GM23338 (cell line): ENCODE data around the gene ZNF444. TPM values are rescaled to one million over a fixed set of nuclear protein-coding genes. Genes with fewer than 3 reads are reported as not detected.

Experiments used
- ATAC-seq: fragments of 200-7000 bp; cut with Tn5 transposase; 3 replicates; pipeline ENCODE4 v1.9.1; 2020
- DNase-seq: peaks from one replicate; pipeline ENCODE4 v3.0.0-alpha.2; 2015; ENCODE audit warnings: low spot score
- H2AFZ ChIP-seq: fragments of 200-600 bp; sonication (generic); 2 replicates; pipeline ENCODE4 v1.8.0; 2016; ENCODE audit warnings: antibody characterized with exemption, mild to moderate bottlenecking, moderate library complexity
- H3F3A ChIP-seq: fragments of 200-600 bp; sonication (generic); replicated peaks from 2 replicates; pipeline ENCODE4 v1.8.0; 2017; ENCODE audit warnings: antibody characterized with exemption, mixed run types, low read depth
- H3K27ac ChIP-seq: fragments of 200-600 bp; sonication (generic); 2 replicates; pipeline ENCODE4 v1.6.1; 2016; ENCODE audit warnings: low read depth
- H3K27me3 ChIP-seq: fragments of 200-600 bp; sonication (generic); 2 replicates; pipeline ENCODE4 v1.8.0; 2016; ENCODE audit warnings: mild to moderate bottlenecking, mixed run types, moderate library complexity; ENCODE audit not compliant: insufficient read depth
- H3K36me3 ChIP-seq: fragments of 200-600 bp; sonication (generic); 2 replicates; pipeline ENCODE4 v1.8.0; 2016; ENCODE audit warnings: mild to moderate bottlenecking; ENCODE audit not compliant: insufficient read depth
- H3K4me1 ChIP-seq: fragments of 200-600 bp; sonication (generic); 2 replicates; pipeline ENCODE4 v1.8.0; 2016; ENCODE audit warnings: mild to moderate bottlenecking, moderate library complexity; ENCODE audit not compliant: insufficient read depth
- H3K4me2 ChIP-seq: fragments of 200-600 bp; sonication (generic); 2 replicates; pipeline ENCODE4 v1.7.1; 2017; ENCODE audit warnings: mixed run types
- H3K4me3 ChIP-seq: fragments of 200-600 bp; sonication (generic); 2 replicates; pipeline ENCODE4 v1.6.1; 2016; ENCODE audit warnings: mixed run types
- H3K79me2 ChIP-seq: fragments of 200-600 bp; sonication (generic); replicated peaks from 2 replicates; pipeline ENCODE4 v1.8.0; 2017; ENCODE audit warnings: mild to moderate bottlenecking; ENCODE audit not compliant: insufficient read depth
- H3K9me2 ChIP-seq: fragments of 200-600 bp; sonication (generic); 2 replicates; pipeline ENCODE4 v1.8.0; 2017; ENCODE audit not compliant: insufficient read depth
- H4K20me1 ChIP-seq: fragments of 200-600 bp; sonication (generic); replicated peaks from 2 replicates; pipeline ENCODE4 v1.8.0; 2017; ENCODE audit warnings: mild to moderate bottlenecking; ENCODE audit not compliant: insufficient read depth
- H3K27ac Mint-ChIP-seq: 2 replicates; pipeline ENCODE4 v1.8.0; 2020; ENCODE audit warnings: inconsistent platforms, mild to moderate bottlenecking, moderate library complexity, mixed read lengths
- H3K27me3 Mint-ChIP-seq: 3 replicates; pipeline ENCODE4 v1.8.0; 2022; ENCODE audit warnings: low read depth, mild to moderate bottlenecking, moderate library complexity, mixed read lengths, inconsistent platforms; ENCODE audit not compliant: insufficient read depth, poor library complexity
- H3K36me3 Mint-ChIP-seq: 3 replicates; pipeline ENCODE4 v1.8.0; 2021; ENCODE audit warnings: low read depth, mild to moderate bottlenecking, inconsistent platforms, moderate library complexity, mixed read lengths
- H3K4me1 Mint-ChIP-seq: 3 replicates; pipeline ENCODE4 v1.8.0; 2020; ENCODE audit warnings: mild to moderate bottlenecking, inconsistent platforms, mixed read lengths
- H3K4me3 Mint-ChIP-seq: 3 replicates; pipeline ENCODE4 v1.8.0; 2021; ENCODE audit warnings: moderate library complexity, mild to moderate bottlenecking, inconsistent platforms, mixed read lengths
- H3K9me3 Mint-ChIP-seq: 3 replicates; pipeline ENCODE4 v1.8.0; 2020; ENCODE audit warnings: moderate library complexity, mild to moderate bottlenecking, inconsistent platforms, mixed read lengths
- EZH2phosphoT487 ChIP-seq: fragments of 200-600 bp; sonication (generic); IDR thresholded peaks from one replicate; pipeline ENCODE4 v1.8.1; 2018; ENCODE audit warnings: antibody characterized with exemption; ENCODE audit not compliant: unreplicated experiment
- NANOG ChIP-seq: IDR thresholded peaks from 2 replicates; pipeline ENCODE4 v1.6.1; 2016; ENCODE audit warnings: antibody characterized with exemption, borderline replicate concordance
- POLR2AphosphoS5 ChIP-seq: IDR thresholded peaks from 2 replicates; pipeline ENCODE4 v1.6.1; 2016; ENCODE audit warnings: antibody characterized with exemption, low read depth
- STAT1 ChIP-seq: IDR thresholded peaks from one replicate; pipeline ENCODE4 v1.6.1; 2016; ENCODE audit warnings: antibody characterized with exemption; ENCODE audit not compliant: unreplicated experiment
- ZNF114 ChIP-seq: fragments of 250-450 bp; sonication (Bioruptor Pico); IDR thresholded peaks from 2 replicates; pipeline ENCODE4 v1.5.0; 2020; ENCODE audit warnings: mild to moderate bottlenecking, moderate library complexity
- polyA plus RNA-seq: library from polyadenylated mRNA; unstranded; fragments of >200 nt; fragmentation: Nextera tagmentation; extraction: Ambion mirVana; gene quantifications from 2 replicates; pipeline ENCODE4 v1.2.1, GENCODE V29; 2016
- total RNA-seq: library from RNA; depleted of rRNA; stranded (reverse); fragments of >200 nt; shearing (Covaris generic); gene quantifications from 2 replicates; pipeline ENCODE4 v1.2.3, GENCODE V29; 2014
- TF ChIP-seq, protein P1 (sequence below): IDR thresholded peaks from one replicate; pipeline ENCODE4 v1.6.1; 2018; ENCODE audit warnings: antibody characterized with exemption; ENCODE audit not compliant: unreplicated experiment
- TF ChIP-seq, protein P2 (sequence below), 2 experiments: fragments of 200-600 bp in 1 of 2; sonication (generic) in 1 of 2; conservative IDR thresholded peaks; 2 replicates each; pipeline versions ENCODE4 v1.5.1 to v1.6.1; 2016 to 2017; ENCODE audit warnings: antibody characterized with exemption in 2 of 2, low read depth in 2 of 2, mild to moderate bottlenecking in 2 of 2, moderate library complexity in 1 of 2
- TF ChIP-seq, protein P3 (sequence below): fragments of 250-450 bp; sonication (Bioruptor Pico); IDR thresholded peaks from 2 replicates; pipeline ENCODE4 v1.5.0; 2020; ENCODE audit warnings: mild to moderate bottlenecking, moderate library complexity

Gene ZNF444
- total and polyA plus RNA-seq, 2 experiments from 2014 or later: 25.1 to 58.5 TPM

DNA sequence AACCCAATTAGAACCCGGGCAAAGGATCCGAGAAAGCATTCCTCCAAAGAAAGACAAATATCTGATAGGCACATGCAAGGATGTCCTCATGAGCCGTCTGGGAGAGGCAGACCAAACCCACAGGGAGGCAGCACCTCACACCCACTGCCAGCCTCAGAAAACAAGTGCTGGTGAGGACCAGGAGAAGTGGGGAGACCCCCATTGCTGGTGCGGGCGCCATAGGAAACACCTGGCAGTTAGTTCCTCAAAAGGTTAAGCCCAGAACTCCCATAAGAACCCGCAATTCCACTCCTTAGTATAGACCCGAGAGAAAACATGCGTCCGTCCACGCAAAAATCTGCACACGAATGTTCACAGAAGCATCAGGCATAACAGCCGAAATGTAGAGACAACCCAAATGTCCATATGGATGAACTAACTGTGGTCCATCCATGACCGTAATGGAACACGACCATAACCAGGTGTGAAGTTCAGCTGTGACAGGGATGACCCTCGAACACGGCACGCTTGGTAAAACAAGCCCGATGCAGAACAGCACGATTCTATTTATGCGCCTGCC, 27.9 kb upstream of the ZNF444 start (continued):
- TF ChIP-seq, protein P1, sequence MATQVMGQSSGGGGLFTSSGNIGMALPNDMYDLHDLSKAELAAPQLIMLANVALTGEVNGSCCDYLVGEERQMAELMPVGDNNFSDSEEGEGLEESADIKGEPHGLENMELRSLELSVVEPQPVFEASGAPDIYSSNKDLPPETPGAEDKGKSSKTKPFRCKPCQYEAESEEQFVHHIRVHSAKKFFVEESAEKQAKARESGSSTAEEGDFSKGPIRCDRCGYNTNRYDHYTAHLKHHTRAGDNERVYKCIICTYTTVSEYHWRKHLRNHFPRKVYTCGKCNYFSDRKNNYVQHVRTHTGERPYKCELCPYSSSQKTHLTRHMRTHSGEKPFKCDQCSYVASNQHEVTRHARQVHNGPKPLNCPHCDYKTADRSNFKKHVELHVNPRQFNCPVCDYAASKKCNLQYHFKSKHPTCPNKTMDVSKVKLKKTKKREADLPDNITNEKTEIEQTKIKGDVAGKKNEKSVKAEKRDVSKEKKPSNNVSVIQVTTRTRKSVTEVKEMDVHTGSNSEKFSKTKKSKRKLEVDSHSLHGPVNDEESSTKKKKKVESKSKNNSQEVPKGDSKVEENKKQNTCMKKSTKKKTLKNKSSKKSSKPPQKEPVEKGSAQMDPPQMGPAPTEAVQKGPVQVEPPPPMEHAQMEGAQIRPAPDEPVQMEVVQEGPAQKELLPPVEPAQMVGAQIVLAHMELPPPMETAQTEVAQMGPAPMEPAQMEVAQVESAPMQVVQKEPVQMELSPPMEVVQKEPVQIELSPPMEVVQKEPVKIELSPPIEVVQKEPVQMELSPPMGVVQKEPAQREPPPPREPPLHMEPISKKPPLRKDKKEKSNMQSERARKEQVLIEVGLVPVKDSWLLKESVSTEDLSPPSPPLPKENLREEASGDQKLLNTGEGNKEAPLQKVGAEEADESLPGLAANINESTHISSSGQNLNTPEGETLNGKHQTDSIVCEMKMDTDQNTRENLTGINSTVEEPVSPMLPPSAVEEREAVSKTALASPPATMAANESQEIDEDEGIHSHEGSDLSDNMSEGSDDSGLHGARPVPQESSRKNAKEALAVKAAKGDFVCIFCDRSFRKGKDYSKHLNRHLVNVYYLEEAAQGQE: no peak
- no peak for TF ChIP-seq EZH2phosphoT487
- TF ChIP-seq, protein P2, sequence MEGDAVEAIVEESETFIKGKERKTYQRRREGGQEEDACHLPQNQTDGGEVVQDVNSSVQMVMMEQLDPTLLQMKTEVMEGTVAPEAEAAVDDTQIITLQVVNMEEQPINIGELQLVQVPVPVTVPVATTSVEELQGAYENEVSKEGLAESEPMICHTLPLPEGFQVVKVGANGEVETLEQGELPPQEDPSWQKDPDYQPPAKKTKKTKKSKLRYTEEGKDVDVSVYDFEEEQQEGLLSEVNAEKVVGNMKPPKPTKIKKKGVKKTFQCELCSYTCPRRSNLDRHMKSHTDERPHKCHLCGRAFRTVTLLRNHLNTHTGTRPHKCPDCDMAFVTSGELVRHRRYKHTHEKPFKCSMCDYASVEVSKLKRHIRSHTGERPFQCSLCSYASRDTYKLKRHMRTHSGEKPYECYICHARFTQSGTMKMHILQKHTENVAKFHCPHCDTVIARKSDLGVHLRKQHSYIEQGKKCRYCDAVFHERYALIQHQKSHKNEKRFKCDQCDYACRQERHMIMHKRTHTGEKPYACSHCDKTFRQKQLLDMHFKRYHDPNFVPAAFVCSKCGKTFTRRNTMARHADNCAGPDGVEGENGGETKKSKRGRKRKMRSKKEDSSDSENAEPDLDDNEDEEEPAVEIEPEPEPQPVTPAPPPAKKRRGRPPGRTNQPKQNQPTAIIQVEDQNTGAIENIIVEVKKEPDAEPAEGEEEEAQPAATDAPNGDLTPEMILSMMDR (conservative IDR thresholded peaks at IDR 0.05; ENCODE audit: low read depth in 2 of 2): no peak
- no peak for TF ChIP-seq NANOG
- no peak for TF ChIP-seq ZNF114 (CRISPR knock-in tag)

DNA sequence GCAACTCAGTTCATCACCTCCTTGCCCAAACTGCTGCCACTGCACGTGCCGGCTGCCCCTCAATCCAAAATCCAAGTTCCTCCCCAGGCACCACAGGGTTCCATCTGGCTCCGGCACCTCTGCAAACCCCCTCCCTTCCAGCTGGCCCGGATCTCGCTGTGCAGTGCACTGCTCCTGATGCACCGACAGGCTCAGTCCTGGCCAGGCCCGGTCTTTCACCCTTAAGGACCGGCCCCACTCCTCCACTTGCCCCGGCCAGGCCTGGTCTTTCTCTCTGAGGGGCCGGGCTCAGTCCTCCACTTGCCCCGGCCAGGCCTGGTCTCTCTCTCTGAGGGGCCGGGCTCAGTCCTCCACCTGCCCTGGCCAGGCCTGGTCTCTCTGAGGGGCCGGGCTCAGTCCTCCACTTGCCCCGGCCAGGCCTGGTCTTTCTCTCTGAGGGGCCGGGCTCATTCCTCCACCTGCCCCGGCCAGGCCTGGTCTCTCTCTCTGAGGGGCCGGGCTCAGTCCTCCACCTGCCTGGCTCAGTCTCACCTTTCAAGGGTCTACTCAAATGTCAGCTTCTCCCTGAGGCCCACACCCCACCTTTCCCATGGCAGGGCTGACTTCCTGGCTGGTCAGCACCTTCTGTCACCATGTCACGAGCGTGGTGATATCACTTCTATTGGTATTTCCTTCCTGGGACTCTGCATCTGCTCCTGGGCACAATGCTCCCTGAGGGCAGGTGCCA, 26.9 kb upstream of the ZNF444 start:
- no peaks in the 10 kb centered on the region; the same call in 1 of the 3 replicates for H3K9me3 Mint-ChIP-seq
- peaks cover 27% of the 10 kb centered on the region for H3K27me3 Mint-ChIP-seq
- peak overlapping the region; percentile 7; the same call in 1 of the 3 replicates for H3K4me3 Mint-ChIP-seq
- Histone ChIP-seq H3K36me3 (no peaks in the 10 kb centered on the region; the same call in 1 of the 2 replicates), H3F3A (no peaks in the 10 kb centered on the region), H3K4me3 (no peak overlapping the region), H2AFZ (no peak overlapping the region), H3K4me2 (no peak overlapping the region), H3K27me3 (no peaks in the 10 kb centered on the region), H3K4me1 (peaks cover 46% of the 10 kb centered on the region), H4K20me1 (peaks cover 47% of the 10 kb centered on the region), H3K79me2 (peaks cover 97% of the 10 kb centered on the region), H3K27ac (no peak overlapping the region), H3K9me2 (no peaks in the 10 kb centered on the region)
- DNase-seq (no peak), ATAC-seq (peak; percentile 18)
- no peak for TF ChIP-seq STAT1
- TF ChIP-seq POLR2AphosphoS5: no peak
- TF ChIP-seq, protein P3, sequence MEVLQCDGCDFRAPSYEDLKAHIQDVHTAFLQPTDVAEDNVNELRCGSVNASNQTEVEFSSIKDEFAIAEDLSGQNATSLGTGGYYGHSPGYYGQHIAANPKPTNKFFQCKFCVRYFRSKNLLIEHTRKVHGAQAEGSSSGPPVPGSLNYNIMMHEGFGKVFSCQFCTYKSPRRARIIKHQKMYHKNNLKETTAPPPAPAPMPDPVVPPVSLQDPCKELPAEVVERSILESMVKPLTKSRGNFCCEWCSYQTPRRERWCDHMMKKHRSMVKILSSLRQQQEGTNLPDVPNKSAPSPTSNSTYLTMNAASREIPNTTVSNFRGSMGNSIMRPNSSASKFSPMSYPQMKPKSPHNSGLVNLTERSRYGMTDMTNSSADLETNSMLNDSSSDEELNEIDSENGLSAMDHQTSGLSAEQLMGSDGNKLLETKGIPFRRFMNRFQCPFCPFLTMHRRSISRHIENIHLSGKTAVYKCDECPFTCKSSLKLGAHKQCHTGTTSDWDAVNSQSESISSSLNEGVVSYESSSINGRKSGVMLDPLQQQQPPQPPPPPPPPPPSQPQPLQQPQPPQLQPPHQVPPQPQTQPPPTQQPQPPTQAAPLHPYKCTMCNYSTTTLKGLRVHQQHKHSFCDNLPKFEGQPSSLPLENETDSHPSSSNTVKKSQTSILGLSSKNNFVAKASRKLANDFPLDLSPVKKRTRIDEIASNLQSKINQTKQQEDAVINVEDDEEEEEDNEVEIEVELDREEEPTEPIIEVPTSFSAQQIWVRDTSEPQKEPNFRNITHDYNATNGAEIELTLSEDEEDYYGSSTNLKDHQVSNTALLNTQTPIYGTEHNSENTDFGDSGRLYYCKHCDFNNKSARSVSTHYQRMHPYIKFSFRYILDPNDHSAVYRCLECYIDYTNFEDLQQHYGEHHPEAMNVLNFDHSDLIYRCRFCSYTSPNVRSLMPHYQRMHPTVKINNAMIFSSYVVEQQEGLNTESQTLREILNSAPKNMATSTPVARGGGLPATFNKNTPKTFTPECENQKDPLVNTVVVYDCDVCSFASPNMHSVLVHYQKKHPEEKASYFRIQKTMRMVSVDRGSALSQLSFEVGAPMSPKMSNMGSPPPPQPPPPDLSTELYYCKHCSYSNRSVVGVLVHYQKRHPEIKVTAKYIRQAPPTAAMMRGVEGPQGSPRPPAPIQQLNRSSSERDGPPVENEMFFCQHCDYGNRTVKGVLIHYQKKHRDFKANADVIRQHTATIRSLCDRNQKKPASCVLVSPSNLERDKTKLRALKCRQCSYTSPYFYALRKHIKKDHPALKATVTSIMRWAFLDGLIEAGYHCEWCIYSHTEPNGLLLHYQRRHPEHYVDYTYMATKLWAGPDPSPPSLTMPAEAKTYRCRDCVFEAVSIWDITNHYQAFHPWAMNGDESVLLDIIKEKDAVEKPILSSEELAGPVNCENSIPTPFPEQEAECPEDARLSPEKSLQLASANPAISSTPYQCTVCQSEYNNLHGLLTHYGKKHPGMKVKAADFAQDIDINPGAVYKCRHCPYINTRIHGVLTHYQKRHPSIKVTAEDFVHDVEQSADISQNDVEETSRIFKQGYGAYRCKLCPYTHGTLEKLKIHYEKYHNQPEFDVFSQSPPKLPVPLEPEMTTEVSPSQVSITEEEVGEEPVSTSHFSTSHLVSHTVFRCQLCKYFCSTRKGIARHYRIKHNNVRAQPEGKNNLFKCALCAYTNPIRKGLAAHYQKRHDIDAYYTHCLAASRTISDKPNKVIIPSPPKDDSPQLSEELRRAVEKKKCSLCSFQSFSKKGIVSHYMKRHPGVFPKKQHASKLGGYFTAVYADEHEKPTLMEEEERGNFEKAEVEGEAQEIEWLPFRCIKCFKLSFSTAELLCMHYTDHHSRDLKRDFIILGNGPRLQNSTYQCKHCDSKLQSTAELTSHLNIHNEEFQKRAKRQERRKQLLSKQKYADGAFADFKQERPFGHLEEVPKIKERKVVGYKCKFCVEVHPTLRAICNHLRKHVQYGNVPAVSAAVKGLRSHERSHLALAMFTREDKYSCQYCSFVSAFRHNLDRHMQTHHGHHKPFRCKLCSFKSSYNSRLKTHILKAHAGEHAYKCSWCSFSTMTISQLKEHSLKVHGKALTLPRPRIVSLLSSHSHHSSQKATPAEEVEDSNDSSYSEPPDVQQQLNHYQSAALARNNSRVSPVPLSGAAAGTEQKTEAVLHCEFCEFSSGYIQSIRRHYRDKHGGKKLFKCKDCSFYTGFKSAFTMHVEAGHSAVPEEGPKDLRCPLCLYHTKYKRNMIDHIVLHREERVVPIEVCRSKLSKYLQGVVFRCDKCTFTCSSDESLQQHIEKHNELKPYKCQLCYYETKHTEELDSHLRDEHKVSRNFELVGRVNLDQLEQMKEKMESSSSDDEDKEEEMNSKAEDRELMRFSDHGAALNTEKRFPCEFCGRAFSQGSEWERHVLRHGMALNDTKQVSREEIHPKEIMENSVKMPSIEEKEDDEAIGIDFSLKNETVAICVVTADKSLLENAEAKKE: no peak
- peak overlapping the region; percentile 78 for H3K27ac Mint-ChIP-seq
- peaks cover 70% of the 10 kb centered on the region for H3K4me1 Mint-ChIP-seq
- peaks cover 13% of the 10 kb centered on the region for H3K36me3 Mint-ChIP-seq
